ENCODE results near the gene CMAS. TPM values are rescaled to one million over a fixed set of nuclear protein-coding genes. Genes with fewer than 3 reads are reported as not detected.
"Not testable (repeated sequence)": the region's sequence is repeated elsewhere in the genome, so short reads cannot be mapped to it uniquely, and the experiment has no call there.

The CMAS gene
- total RNA-seq, 1 experiment from 2014 or later = 37.7 TPM

DNA sequence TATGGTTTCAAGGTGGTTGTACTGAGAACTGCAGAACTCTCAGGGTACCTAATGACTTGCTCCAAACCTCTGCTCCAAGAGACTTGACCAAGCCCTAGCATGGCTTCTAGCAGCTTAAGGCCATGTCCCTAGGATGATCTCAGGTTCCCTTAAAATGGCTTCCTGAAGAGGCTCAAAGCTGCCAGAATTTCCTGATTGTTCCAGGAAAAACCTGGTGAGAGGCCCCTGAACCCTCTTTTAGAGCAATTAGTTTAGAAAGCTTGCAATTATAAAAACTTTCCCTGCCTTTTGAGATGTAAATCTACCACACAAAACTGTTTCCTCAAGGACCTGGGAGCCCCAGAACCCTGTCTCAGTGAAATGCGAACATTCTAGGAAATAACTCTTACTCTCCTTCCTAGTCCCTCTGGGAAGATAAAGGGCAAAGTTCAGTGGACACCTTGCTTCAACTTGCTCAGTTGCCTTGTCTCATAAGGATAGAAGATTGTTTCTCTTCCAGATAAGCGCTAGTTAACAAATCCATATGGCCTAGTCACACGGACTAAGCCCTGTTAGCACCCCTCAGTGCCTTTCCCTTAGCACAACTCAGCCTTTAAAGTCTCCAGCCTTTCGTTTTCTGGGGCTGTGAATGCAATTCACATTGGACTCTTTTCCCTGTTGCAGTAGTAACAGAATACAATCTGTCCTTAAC is 2.5 kb downstream of the CMAS start:
- no peak for TF ChIP-seq CTCF (conservative IDR thresholded peaks at IDR 0.05; ENCODE audit: low read depth, low read length)
- no peak for TF ChIP-seq EZH2 (IDR thresholded peaks at IDR 0.05; ENCODE audit: borderline replicate concordance, low read depth, low read length, poor library complexity, severe bottlenecking)
- Histone ChIP-seq H3K27ac (ENCODE audit: low read depth, low read length, poor library complexity, severe bottlenecking) (no peak overlapping the region), H3K4me1 (ENCODE audit: insufficient read depth, low read length, poor library complexity, severe bottlenecking) (peaks cover 7% of the 10 kb centered on the region), H3K36me3 (ENCODE audit: insufficient read depth, low read length, poor library complexity, severe bottlenecking) (no peaks in the 10 kb centered on the region), H3K4me3 (ENCODE audit: low read depth, low read length, poor library complexity, severe bottlenecking) (no peak overlapping the region), H3K9me3 (ENCODE audit: low read depth, low read length, poor library complexity, severe bottlenecking) (no peaks in the 10 kb centered on the region), H3K27me3 (replicated peaks; ENCODE audit: insufficient read depth, low read depth, low read length, poor library complexity) (no peaks in the 10 kb centered on the region)
- CTCF ChIA-PET = no interaction called here
- POLR2A ChIA-PET (ENCODE audit: low non-redundant PET) = no interaction called here
- no TSS peak for BruUV-seq (replicated peaks)
- no peak for DNase-seq (ENCODE audit: low spot score)
- intact Hi-C loops (cut with micrococcal nuclease; ENCODE audit: unreplicated experiment) = no loop called here

GRCh38 chr12:22050078-22050477 is 4.1 kb downstream of the CMAS start:
- Histone ChIP-seq H3K4me1 (ENCODE audit: insufficient read depth, low read length, poor library complexity, severe bottlenecking) (peaks cover 7% of the 10 kb centered on the region), H3K27me3 (replicated peaks; ENCODE audit: insufficient read depth, low read depth, low read length, poor library complexity) (no peaks in the 10 kb centered on the region), H3K36me3 (ENCODE audit: insufficient read depth, low read length, poor library complexity, severe bottlenecking) (no peaks in the 10 kb centered on the region), H3K27ac (ENCODE audit: low read depth, low read length, poor library complexity, severe bottlenecking) (no peak overlapping the region), H3K9me3 (ENCODE audit: low read depth, low read length, poor library complexity, severe bottlenecking) (no peaks in the 10 kb centered on the region), H3K4me3 (ENCODE audit: low read depth, low read length, poor library complexity, severe bottlenecking) (no peak overlapping the region)
- BruUV-seq (replicated peaks) = no TSS peak
- ChIA-PET POLR2A (ENCODE audit: low non-redundant PET) (no interaction called here), CTCF (no interaction called here)
- TF ChIP-seq EZH2 (IDR thresholded peaks at IDR 0.05; ENCODE audit: borderline replicate concordance, low read depth, low read length, poor library complexity, severe bottlenecking) (no peak), CTCF (conservative IDR thresholded peaks at IDR 0.05; ENCODE audit: low read depth, low read length) (no peak)
- no peak for DNase-seq (ENCODE audit: low spot score)
- intact Hi-C loops (cut with micrococcal nuclease; ENCODE audit: unreplicated experiment) = no loop called here

GRCh38 chr12:22051114-22051698 is 5.2 kb downstream of the CMAS start:
- BruUV-seq (replicated peaks) = no TSS peak

DNA sequence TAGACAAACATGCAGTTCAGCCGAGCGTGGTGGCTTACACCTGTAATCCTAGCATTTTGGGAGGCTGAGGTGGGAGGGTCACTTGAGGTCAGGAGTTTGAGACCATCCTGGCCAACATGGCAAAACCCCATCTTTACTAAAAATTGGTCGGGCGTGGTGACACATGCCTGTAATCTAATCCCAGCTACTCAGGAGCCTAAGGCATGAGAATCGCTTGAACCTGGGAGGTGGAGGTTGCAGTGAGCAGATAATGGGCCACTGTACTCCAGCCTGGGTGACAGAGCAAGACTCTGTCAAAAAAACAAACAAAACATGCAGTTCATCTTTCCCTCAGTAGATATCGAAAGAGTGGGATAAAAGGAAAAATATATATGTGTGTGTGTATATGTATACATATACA is 7.0 kb downstream of the CMAS start:
- H3K9me3 ChIP-seq (ENCODE audit: low read depth, low read length, poor library complexity, severe bottlenecking); BruUV-seq (replicated peaks); H3K4me1 ChIP-seq (ENCODE audit: insufficient read depth, low read length, poor library complexity, severe bottlenecking); H3K27me3 ChIP-seq (replicated peaks; ENCODE audit: insufficient read depth, low read depth, low read length, poor library complexity); DNase-seq (ENCODE audit: low spot score); CTCF ChIA-PET; H3K27ac ChIP-seq (ENCODE audit: low read depth, low read length, poor library complexity, severe bottlenecking); H3K4me3 ChIP-seq (ENCODE audit: low read depth, low read length, poor library complexity, severe bottlenecking); intact Hi-C loops (cut with micrococcal nuclease; ENCODE audit: unreplicated experiment); POLR2A ChIA-PET (ENCODE audit: low non-redundant PET): not testable (repeated sequence)
- peaks cover 18% of the 10 kb centered on the region for H3K36me3 ChIP-seq (ENCODE audit: insufficient read depth, low read length, poor library complexity, severe bottlenecking)

More at GRCh38 chr12:22051114-22051698, 5.2 kb downstream of the CMAS start:
- no peak overlapping the region for H3K4me3 ChIP-seq (ENCODE audit: low read depth, low read length, poor library complexity, severe bottlenecking)
- TF ChIP-seq CTCF (conservative IDR thresholded peaks at IDR 0.05; ENCODE audit: low read depth, low read length) (no peak), EZH2 (IDR thresholded peaks at IDR 0.05; ENCODE audit: borderline replicate concordance, low read depth, low read length, poor library complexity, severe bottlenecking) (no peak)
- H3K27ac ChIP-seq (ENCODE audit: low read depth, low read length, poor library complexity, severe bottlenecking) = no peak overlapping the region
- H3K27me3 ChIP-seq (replicated peaks; ENCODE audit: insufficient read depth, low read depth, low read length, poor library complexity) = no peaks in the 10 kb centered on the region
- H3K36me3 ChIP-seq (ENCODE audit: insufficient read depth, low read length, poor library complexity, severe bottlenecking) = peaks cover 10% of the 10 kb centered on the region
- H3K9me3 ChIP-seq (ENCODE audit: low read depth, low read length, poor library complexity, severe bottlenecking) = no peaks in the 10 kb centered on the region
- peaks cover 7% of the 10 kb centered on the region for H3K4me1 ChIP-seq (ENCODE audit: insufficient read depth, low read length, poor library complexity, severe bottlenecking)
- DNase-seq (ENCODE audit: low spot score) = no peak
- POLR2A ChIA-PET (ENCODE audit: low non-redundant PET) = no interaction called here
- CTCF ChIA-PET = no interaction called here
- intact Hi-C loops (cut with micrococcal nuclease; ENCODE audit: unreplicated experiment) = no loop called here
